MM.1S (cell line): ENCODE results near the gene COQ9.

Experiments used
- DNase-seq: peaks from one replicate; pipeline ENCODE4 v3.0.0-alpha.2; 2015
- H2AFZ ChIP-seq: fragments of 300-600 bp; sonication (generic); 2 replicates; pipeline ENCODE4 v1.6.0; 2016; ENCODE audit warnings: antibody characterized with exemption, low read length
- H3F3A ChIP-seq: fragments of 300-600 bp; sonication (generic); 2 replicates; pipeline ENCODE4 v1.6.1; 2016; ENCODE audit warnings: mild to moderate bottlenecking, antibody characterized with exemption, low read length, moderate library complexity, mixed read lengths; ENCODE audit not compliant: insufficient read depth
- H3K27ac ChIP-seq: fragments of 300-600 bp; sonication (generic); 2 replicates; pipeline ENCODE4 v1.5.1; 2016; ENCODE audit warnings: mild to moderate bottlenecking, low read length
- H3K27me3 ChIP-seq: fragments of 300-600 bp; sonication (generic); replicated peaks from 2 replicates; pipeline ENCODE4 v1.6.0; 2016; ENCODE audit warnings: low read length; ENCODE audit not compliant: insufficient read depth
- H3K36me3 ChIP-seq: fragments of 300-600 bp; sonication (generic); replicated peaks from 2 replicates; pipeline ENCODE4 v1.6.1; 2016; ENCODE audit warnings: mild to moderate bottlenecking, low read length, mixed read lengths; ENCODE audit not compliant: insufficient read depth
- H3K4me1 ChIP-seq: fragments of 300-600 bp; sonication (generic); 2 replicates; pipeline ENCODE4 v1.6.1; 2016; ENCODE audit warnings: low read length, mixed read lengths
- H3K4me2 ChIP-seq: fragments of 300-600 bp; sonication (generic); 2 replicates; pipeline ENCODE4 v1.6.0; 2016; ENCODE audit warnings: low read depth, low read length
- H3K4me3 ChIP-seq: fragments of 300-600 bp; sonication (generic); 2 replicates; pipeline ENCODE4 v1.5.1; 2016; ENCODE audit warnings: low read length, mixed read lengths
- H3K79me2 ChIP-seq: fragments of 300-600 bp; sonication (generic); 2 replicates; pipeline ENCODE4 v1.6.1; 2016; ENCODE audit warnings: mixed run types, low read length, mixed read lengths
- H3K9ac ChIP-seq: fragments of 300-600 bp; sonication (generic); 2 replicates; pipeline ENCODE4 v1.6.1; 2016; ENCODE audit warnings: low read length, mixed read lengths
- H3K9me2 ChIP-seq: fragments of 300-600 bp; sonication (generic); replicated peaks from 2 replicates; pipeline ENCODE4 v1.6.1; 2016; ENCODE audit warnings: mild to moderate bottlenecking, low read length, mixed read lengths; ENCODE audit not compliant: insufficient read depth
- H3K9me3 ChIP-seq: fragments of 300-600 bp; sonication (generic); replicated peaks from 2 replicates; pipeline ENCODE4 v1.6.1; 2016; ENCODE audit warnings: mild to moderate bottlenecking, low read length, mixed read lengths; ENCODE audit not compliant: insufficient read depth
- H4K20me1 ChIP-seq: fragments of 300-600 bp; sonication (generic); 2 replicates; pipeline ENCODE4 v1.6.1; 2016; ENCODE audit warnings: mild to moderate bottlenecking, low read length, moderate library complexity, mixed read lengths; ENCODE audit not compliant: insufficient read depth
- EZH2 ChIP-seq: fragments of 300-600 bp; sonication (generic); optimal IDR thresholded peaks from 2 replicates; pipeline ENCODE3; 2017; ENCODE audit warnings: low read depth, mild to moderate bottlenecking, antibody characterized with exemption, low read length, mixed read lengths
- EZH2phosphoT487 ChIP-seq: fragments of 300-600 bp; sonication (generic); IDR thresholded peaks from 2 replicates; pipeline ENCODE4 v1.6.1; 2018; ENCODE audit warnings: antibody characterized with exemption, low read length
- TF ChIP-seq, protein P1 (sequence below): fragments of 300-600 bp; sonication (generic); IDR thresholded peaks from 2 replicates; pipeline ENCODE4 v1.5.1; 2016; ENCODE audit warnings: antibody characterized with exemption, low read length, mixed read lengths

COQ9 gene

DNA sequence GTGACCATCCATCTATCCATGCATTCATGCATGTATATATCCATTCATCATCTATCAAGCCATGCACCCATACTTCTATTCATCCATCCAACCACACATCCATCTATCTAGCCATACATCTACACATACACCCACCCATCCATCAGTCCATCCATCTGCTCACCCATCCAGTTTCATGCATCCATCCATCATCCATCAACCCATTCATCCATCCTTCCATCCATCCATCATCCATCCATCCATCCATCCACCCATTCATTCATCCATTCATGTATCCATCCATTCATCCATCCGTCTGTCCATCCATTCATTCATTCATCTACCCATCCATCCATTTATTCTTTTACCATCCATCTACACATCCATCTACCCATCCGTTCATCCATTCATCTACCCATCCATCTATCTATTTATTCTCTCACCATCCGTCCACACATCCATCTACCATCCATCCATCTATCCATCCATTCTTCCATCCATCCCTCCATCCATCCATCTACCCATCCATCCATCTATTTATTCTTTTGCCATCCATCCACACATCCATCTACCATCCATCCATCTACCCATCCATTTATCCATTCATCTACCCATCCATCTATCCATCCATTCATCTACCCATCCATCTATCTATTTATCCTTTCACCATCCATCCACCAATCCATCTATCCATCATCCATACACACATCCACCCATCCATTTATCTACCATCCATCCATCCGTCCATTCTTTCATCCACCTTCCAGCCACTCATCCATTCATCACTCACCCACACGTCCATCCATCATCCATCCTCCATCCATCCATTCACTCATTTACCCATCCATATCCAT lies 39.5 kb upstream of the COQ9 start:
- H3K27me3 ChIP-seq = peaks cover 23% of the 10 kb centered on the region; the same call in 1 of the 2 replicates
- no peak for DNase-seq
- no peaks in the 10 kb centered on the region for H3K9me3 ChIP-seq
- H3K27ac ChIP-seq = no peak overlapping the region
- TF ChIP-seq EZH2phosphoT487 = no peak
- TF ChIP-seq, protein P1, sequence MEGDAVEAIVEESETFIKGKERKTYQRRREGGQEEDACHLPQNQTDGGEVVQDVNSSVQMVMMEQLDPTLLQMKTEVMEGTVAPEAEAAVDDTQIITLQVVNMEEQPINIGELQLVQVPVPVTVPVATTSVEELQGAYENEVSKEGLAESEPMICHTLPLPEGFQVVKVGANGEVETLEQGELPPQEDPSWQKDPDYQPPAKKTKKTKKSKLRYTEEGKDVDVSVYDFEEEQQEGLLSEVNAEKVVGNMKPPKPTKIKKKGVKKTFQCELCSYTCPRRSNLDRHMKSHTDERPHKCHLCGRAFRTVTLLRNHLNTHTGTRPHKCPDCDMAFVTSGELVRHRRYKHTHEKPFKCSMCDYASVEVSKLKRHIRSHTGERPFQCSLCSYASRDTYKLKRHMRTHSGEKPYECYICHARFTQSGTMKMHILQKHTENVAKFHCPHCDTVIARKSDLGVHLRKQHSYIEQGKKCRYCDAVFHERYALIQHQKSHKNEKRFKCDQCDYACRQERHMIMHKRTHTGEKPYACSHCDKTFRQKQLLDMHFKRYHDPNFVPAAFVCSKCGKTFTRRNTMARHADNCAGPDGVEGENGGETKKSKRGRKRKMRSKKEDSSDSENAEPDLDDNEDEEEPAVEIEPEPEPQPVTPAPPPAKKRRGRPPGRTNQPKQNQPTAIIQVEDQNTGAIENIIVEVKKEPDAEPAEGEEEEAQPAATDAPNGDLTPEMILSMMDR = no peak
- TF ChIP-seq EZH2 = no peak
- no peak overlapping the region for H2AFZ ChIP-seq
- H3K79me2 ChIP-seq = no peaks in the 10 kb centered on the region
- H3K9ac ChIP-seq = no peak overlapping the region
- H3K4me2 ChIP-seq = no peak overlapping the region
- no peak overlapping the region for H3K4me3 ChIP-seq
- no peaks in the 10 kb centered on the region for H3K36me3 ChIP-seq
- H4K20me1 ChIP-seq = no peaks in the 10 kb centered on the region
- no peaks in the 10 kb centered on the region for H3F3A ChIP-seq
- H3K9me2 ChIP-seq = no peaks in the 10 kb centered on the region
- no peaks in the 10 kb centered on the region for H3K4me1 ChIP-seq

DNA sequence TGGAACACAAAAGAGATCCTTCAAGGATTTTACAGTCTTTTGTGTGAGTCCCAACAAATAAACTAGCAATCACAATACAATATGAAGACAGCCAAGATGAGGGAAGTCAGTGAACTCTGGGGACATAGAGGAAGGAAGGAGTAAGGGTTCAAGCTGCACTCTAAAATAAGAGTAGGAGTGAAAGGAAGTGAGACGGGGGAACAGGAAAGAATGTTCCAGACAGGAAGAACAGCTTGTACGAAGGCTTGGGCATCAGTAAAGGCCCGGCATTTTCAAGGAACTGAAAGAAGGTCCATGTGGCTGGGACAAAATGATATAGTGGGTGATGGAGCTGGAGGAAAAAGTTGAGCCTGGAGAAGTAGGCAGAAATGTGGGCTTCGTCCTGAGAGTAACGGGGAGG lies 38.2 kb upstream of the COQ9 start:
- Histone ChIP-seq H3K27ac (no peak overlapping the region), H3K9me2 (no peaks in the 10 kb centered on the region), H3K27me3 (peaks cover 34% of the 10 kb centered on the region; the same call in 1 of the 2 replicates), H3K4me3 (no peak overlapping the region), H3K4me2 (no peak overlapping the region), H3K4me1 (no peaks in the 10 kb centered on the region), H3K36me3 (no peaks in the 10 kb centered on the region), H4K20me1 (no peaks in the 10 kb centered on the region), H3K79me2 (no peaks in the 10 kb centered on the region), H3K9me3 (no peaks in the 10 kb centered on the region), H2AFZ (no peak overlapping the region), H3K9ac (no peak overlapping the region), H3F3A (no peaks in the 10 kb centered on the region)
- DNase-seq = no peak
- TF ChIP-seq EZH2 (no peak), EZH2phosphoT487 (no peak)
- TF ChIP-seq, protein P1 = no peak

DNA sequence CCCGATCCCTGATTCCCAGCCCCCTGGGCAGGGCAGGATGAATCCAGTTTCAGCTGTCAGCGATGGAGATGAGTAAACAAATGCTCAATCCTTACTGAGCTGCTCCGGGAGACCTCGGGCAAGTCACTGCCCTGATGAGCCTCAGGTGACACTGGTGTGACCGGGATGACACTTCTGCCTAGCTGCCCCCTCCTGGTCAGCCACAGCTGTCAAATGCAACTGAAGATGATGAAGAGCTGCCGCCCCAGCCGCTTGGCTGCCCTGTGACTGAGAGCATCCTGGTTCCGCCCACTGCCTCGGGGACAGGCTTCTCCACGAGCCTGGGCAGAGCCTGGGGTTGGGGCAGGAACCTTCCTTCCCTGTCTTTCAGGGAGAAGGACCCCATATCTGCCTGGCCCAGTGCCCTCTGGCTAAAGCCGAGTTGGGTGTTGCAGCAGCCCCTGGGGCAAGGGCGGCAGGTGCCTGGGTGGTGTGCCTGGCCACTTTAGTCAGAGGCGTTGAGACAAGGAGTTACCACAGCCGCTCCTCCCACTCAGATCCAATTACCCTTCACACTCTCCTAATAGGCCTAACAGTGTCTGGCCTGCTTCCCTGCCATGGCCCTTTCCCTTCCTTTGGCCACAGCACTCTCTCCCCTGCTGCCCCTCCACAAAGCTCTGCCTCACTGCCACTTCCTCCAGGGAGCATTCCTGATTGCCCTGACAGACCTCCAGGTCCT lies 37.2 kb upstream of the COQ9 start:
- Histone ChIP-seq H3K27ac (no peak overlapping the region), H3K9me3 (no peaks in the 10 kb centered on the region), H3K4me2 (no peak overlapping the region), H3K4me1 (no peaks in the 10 kb centered on the region), H3K9me2 (no peaks in the 10 kb centered on the region), H2AFZ (no peak overlapping the region), H3K9ac (no peak overlapping the region), H3F3A (no peaks in the 10 kb centered on the region), H4K20me1 (no peaks in the 10 kb centered on the region), H3K79me2 (no peaks in the 10 kb centered on the region), H3K36me3 (no peaks in the 10 kb centered on the region), H3K4me3 (no peak overlapping the region), H3K27me3 (peaks cover 30% of the 10 kb centered on the region; the same call in 1 of the 2 replicates)
- TF ChIP-seq EZH2phosphoT487 = no peak
- TF ChIP-seq, protein P1 = no peak
- TF ChIP-seq EZH2 = no peak
- DNase-seq = no peak
